Mucosa of stomach (tissue), 1 donor: ENCODE results near the gene USP13.
A peak's percentile ranks its signal among the peaks of the same experiment; 100 is the strongest.
"Not testable (repeated sequence)": the region's sequence is repeated elsewhere in the genome, so short reads cannot be mapped to it uniquely, and the experiment has no call there.

Experiments
- H3K27me3 ChIP-seq: one replicate; pipeline ENCODE4 v1.7.0; 2013; ENCODE audit warnings: mild to moderate bottlenecking, low read length; ENCODE audit not compliant: control insufficient read depth, insufficient read depth
- H3K36me3 ChIP-seq: one replicate; pipeline ENCODE4 v1.7.0; 2013; ENCODE audit warnings: low read length; ENCODE audit not compliant: control insufficient read depth, insufficient read depth
- H3K4me1 ChIP-seq: one replicate; pipeline ENCODE4 v1.7.0; 2013; ENCODE audit warnings: mild to moderate bottlenecking, low read length; ENCODE audit not compliant: control insufficient read depth, insufficient read depth
- H3K4me3 ChIP-seq: one replicate; pipeline ENCODE4 v1.7.0; 2013; ENCODE audit warnings: low read length
- H3K9ac ChIP-seq: one replicate; pipeline ENCODE4 v1.7.0; 2013; ENCODE audit warnings: mild to moderate bottlenecking, low read length, moderate library complexity
- H3K9me3 ChIP-seq: one replicate; pipeline ENCODE4 v1.7.0; 2013; ENCODE audit warnings: mild to moderate bottlenecking, low read length, moderate library complexity; ENCODE audit not compliant: control insufficient read depth
- donor health status: Pancreatic carcinoma.

USP13 gene

GRCh38 chr3:179624451-179624850, 28.4 kb upstream of the USP13 start:
- Histone ChIP-seq H3K9ac (no peak overlapping the region), H3K27me3 (no peaks in the 10 kb centered on the region), H3K4me1 (no peaks in the 10 kb centered on the region), H3K9me3 (no peaks in the 10 kb centered on the region), H3K4me3 (no peak overlapping the region), H3K36me3 (no peaks in the 10 kb centered on the region)

- Histone ChIP-seq H3K4me3 (no peak overlapping the region), H3K9ac (no peak overlapping the region), H3K4me1 (no peaks in the 10 kb centered on the region), H3K27me3 (no peaks in the 10 kb centered on the region), H3K9me3 (no peaks in the 10 kb centered on the region), H3K36me3 (no peaks in the 10 kb centered on the region)
These were observed 21.9 kb upstream of the USP13 start for GRCh38 chr3:179630753-179631451.

GRCh38 chr3:179640469-179640868, 12.4 kb upstream of the USP13 start:
- Histone ChIP-seq H3K4me1 (peaks cover 17% of the 10 kb centered on the region), H3K9ac (no peak overlapping the region), H3K9me3 (no peaks in the 10 kb centered on the region), H3K36me3 (no peaks in the 10 kb centered on the region), H3K4me3 (no peak overlapping the region), H3K27me3 (no peaks in the 10 kb centered on the region)

- Histone ChIP-seq H3K9me3 (no peaks in the 10 kb centered on the region), H3K36me3 (no peaks in the 10 kb centered on the region), H3K9ac (no peak overlapping the region), H3K4me1 (peaks cover 17% of the 10 kb centered on the region), H3K4me3 (no peak overlapping the region), H3K27me3 (no peaks in the 10 kb centered on the region)
These were observed 10.0 kb upstream of the USP13 start for GRCh38 chr3:179642871-179643270.

GRCh38 chr3:179643837-179644236, 9.0 kb upstream of the USP13 start:
- not testable (repeated sequence) for H3K9ac ChIP-seq, H3K36me3 ChIP-seq, H3K27me3 ChIP-seq, H3K4me3 ChIP-seq, H3K9me3 ChIP-seq
- H3K4me1 ChIP-seq, result peaks cover 17% of the 10 kb centered on the region

DNA sequence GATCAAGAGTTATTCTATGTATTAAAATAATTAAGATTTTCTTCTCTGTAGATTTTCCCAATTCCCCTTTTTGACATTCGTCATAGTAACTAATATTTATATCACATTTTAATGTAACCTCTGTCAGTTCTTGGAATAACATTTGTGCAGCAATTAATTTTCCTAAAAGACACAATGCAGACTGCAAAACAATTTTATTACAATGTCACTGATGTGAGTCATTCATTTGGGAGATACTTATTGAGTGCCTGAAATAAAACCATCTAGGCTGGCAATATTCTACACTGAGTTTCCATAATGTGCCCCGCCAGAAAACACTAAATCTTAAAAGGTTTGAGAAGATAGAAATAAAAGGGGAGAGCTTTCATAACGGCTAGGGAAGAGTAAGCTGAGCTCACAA, 6.7 kb upstream of the USP13 start:
- Histone ChIP-seq H3K9ac (no peak overlapping the region), H3K27me3 (no peaks in the 10 kb centered on the region), H3K4me1 (peaks cover 17% of the 10 kb centered on the region)

DNA sequence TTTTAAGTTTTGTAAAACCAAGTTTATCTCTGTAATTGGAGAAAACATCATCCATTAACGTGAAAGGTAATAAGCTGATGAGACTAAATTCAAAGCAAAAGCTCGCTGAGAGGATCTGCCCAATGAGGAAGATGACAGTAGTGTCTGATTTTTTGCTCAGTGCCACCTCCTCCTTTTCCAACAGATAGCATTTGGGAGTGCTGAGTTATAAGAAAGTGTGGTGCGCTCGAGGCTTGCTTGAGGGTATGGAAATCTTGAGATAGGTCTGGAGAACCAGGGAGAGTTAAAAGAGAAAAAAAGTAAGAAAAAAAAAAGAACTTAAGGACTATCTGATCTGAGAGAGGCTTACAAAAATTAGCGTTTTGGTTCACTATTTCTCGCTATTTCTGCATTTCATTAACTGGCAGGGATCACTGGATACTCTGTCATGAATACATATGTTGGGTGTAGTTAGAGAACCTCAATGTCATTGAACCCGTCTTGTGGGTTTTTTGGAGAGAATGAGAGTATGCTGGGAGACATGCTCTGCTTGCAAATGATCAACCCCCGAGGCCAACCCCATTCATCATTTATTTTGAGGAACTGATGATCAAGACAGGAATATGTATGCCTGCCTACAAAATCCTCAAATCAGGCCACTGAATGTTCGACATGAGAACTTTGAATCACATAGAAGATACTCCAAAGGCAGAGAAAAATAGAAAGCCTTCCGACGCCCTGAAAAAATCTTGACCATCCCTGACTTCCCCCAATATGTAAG, 973 bp upstream of the USP13 start:
- H3K9me3 ChIP-seq, result no peaks in the 10 kb centered on the region
- H3K4me3 ChIP-seq, result no peak overlapping the region
- H3K4me1 ChIP-seq, result peaks cover 9% of the 10 kb centered on the region
- no peaks in the 10 kb centered on the region for H3K27me3 ChIP-seq
- no peaks in the 10 kb centered on the region for H3K36me3 ChIP-seq
- H3K9ac ChIP-seq, result peak overlapping the region; percentile 64

More for the DNA sequence above, 6.7 kb upstream of the USP13 start:
- H3K36me3 ChIP-seq, result no peaks in the 10 kb centered on the region
- H3K4me3 ChIP-seq, result no peak overlapping the region
- no peaks in the 10 kb centered on the region for H3K9me3 ChIP-seq

GRCh38 chr3:179653096-179653797, 407 bp downstream of the USP13 start:
- peaks cover 9% of the 10 kb centered on the region for H3K4me1 ChIP-seq

GRCh38 chr3:179655236-179655635, 2.4 kb downstream of the USP13 start:
- Histone ChIP-seq H3K4me1 (peaks cover 9% of the 10 kb centered on the region), H3K9ac (no peak overlapping the region)

More at GRCh38 chr3:179653096-179653797, 407 bp downstream of the USP13 start:
- H3K9ac ChIP-seq, result peak overlapping the region; percentile 68
- H3K27me3 ChIP-seq, result no peaks in the 10 kb centered on the region
- H3K4me3 ChIP-seq, result peak overlapping the region; percentile 56
- H3K9me3 ChIP-seq, result no peaks in the 10 kb centered on the region
- H3K36me3 ChIP-seq, result no peaks in the 10 kb centered on the region

DNA sequence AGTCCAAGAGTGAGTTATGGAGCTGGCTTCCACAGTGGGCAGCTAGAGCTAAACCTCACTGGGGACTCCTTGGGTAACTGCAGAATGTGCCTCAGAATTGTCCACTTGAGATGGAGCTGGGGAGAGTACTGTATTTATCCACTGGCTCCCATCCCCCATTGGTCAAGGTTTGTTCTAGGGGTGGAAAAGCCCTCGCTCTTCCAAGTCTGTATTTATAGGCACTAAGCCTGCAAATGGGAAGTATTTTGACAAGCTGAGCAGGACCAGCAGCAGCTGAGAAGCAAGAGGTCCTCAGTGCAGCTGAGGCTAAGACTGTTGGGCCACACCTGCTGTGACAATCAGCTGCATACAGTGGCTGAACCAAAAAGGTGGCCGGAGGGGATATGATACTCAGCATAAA, 5.8 kb downstream of the USP13 start:
- peaks cover 8% of the 10 kb centered on the region for H3K4me1 ChIP-seq
- H3K9ac ChIP-seq, result no peak overlapping the region
- no peaks in the 10 kb centered on the region for H3K36me3 ChIP-seq
- H3K9me3 ChIP-seq, result no peaks in the 10 kb centered on the region
- no peak overlapping the region for H3K4me3 ChIP-seq
- H3K27me3 ChIP-seq, result no peaks in the 10 kb centered on the region

More at GRCh38 chr3:179655236-179655635, 2.4 kb downstream of the USP13 start:
- no peaks in the 10 kb centered on the region for H3K36me3 ChIP-seq
- H3K27me3 ChIP-seq, result no peaks in the 10 kb centered on the region
- H3K4me3 ChIP-seq, result no peak overlapping the region
- no peaks in the 10 kb centered on the region for H3K9me3 ChIP-seq

DNA sequence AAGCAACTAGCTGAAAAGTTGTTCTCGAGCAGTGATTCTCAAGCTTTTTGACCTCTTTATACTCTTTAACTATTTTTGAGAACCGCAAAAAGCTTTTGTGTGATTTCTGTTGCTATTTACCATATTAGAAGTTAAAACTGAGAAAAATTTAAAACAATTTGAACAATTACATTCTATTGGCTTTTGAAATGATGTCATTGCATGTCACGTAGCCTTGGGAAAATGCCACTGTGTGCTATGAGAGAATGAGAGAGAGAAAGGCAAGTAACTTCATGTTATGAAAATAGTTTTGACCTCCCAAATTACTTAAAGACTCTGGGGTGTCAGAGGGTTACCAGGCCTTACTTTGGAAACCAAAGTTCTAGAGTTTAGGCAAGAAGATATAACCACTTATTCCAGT, 8.0 kb downstream of the USP13 start:
- no peaks in the 10 kb centered on the region for H3K36me3 ChIP-seq
- no peaks in the 10 kb centered on the region for H3K4me1 ChIP-seq
- H3K27me3 ChIP-seq, result no peaks in the 10 kb centered on the region
- no peak overlapping the region for H3K4me3 ChIP-seq
- H3K9ac ChIP-seq, result no peak overlapping the region
- no peaks in the 10 kb centered on the region for H3K9me3 ChIP-seq

DNA sequence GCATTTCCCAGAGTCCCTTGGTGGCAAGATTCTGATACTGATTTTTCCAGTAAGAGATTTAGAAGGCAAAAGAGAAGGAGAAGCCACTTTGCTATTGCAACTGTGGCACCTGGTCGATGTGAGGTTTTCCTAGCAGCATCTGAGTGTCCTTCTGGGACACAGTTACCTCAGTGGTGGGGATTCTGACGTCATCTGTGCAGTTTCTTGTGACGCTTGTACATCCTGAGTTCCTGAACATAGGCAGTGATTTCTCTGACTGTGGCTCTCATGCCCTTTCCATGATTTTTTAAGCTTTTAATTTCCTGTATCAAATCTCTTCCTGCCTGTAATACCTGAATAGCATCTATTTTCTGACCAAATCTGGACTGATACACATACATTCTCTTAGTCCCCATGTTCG, 8.9 kb downstream of the USP13 start:
- Histone ChIP-seq H3K9me3 (no peaks in the 10 kb centered on the region), H3K4me3 (no peak overlapping the region), H3K9ac (no peak overlapping the region), H3K4me1 (no peaks in the 10 kb centered on the region), H3K27me3 (no peaks in the 10 kb centered on the region), H3K36me3 (no peaks in the 10 kb centered on the region)
